ENCODE measurements around the gene RNF5. TPM values are rescaled to one million over a fixed set of nuclear protein-coding genes. Genes with fewer than 3 reads are reported as not detected.

The RNF5 gene
- total and polyA plus RNA-seq, 2 of the 4 experiments (the other 2 are of a cell fraction), result 18.8 to 41.4 TPM

DNA sequence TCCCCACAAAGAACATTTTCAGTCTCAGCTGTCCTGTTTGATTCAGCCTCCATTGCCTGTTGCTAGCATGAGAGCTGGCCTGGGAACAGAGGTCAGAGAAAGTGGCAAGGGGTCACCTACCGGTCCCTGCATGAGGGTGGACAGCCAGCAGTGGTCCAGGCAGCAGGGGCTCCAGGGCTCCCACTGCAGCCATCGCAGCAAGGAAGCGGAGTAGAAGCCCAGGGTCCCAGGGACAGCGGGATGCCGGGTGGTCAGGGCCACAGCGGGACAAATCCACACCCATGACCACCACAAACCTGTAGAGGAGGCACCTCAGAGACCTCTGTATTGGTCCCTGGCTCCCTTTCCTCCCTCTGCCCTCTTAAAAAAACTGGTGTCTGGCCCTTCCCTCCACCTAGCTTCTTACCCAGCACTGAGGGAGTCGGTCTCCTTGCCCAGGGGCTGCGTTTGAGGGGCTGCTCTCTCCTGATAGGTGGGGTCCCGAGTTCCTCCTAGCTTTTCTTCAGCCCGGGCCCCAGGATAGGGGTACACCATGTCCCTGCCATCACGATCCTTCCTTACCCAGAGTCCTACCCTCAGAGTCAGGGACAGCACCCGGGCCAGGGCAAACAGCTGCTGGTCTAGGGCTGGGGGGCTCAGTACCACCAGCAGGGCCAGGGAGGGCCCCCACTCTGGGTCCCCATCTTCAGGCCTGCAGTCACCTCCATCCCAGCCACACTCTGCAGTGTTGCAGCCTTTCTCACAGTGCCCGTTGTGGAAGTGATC, 22.7 kb downstream of the RNF5 start:
- dilution Hi-C loops (cut with HindIII; ENCODE audit: low sequenced_read_pairs, unreplicated experiment) (no loop called here), intact Hi-C loops (cut with micrococcal nuclease) (no loop called here), in situ Hi-C loops (cut with MboI; ENCODE audit: low sequenced_read_pairs) (no loop called here)
- peaks cover 6 to 8% of the 10 kb centered on the region in 2 experiments for H3K79me1 ChIP-seq (ENCODE audit: low read depth in 1 of 2, low read length in 2 of 2)
- H2BK5ac ChIP-seq (ENCODE audit: low read depth, low read length, poor library complexity, severe bottlenecking), result no peak overlapping the region
- H3K4me1 ChIP-seq (ENCODE audit: control insufficient read depth, insufficient read depth, low read length), result peaks cover 3% of the 10 kb centered on the region; the same call in 1 of the 2 replicates
- H4K8ac ChIP-seq (ENCODE audit: low read depth in 2 of 2, low read length in 2 of 2), result no peak overlapping the region
- no peaks in the 10 kb centered on the region for H4K20me1 ChIP-seq (ENCODE audit: insufficient read depth, low read length)
- TF ChIP-seq NFE2L2 (IDR thresholded peaks at IDR 0.05; ENCODE audit: low read depth, low read length) (no peak), MAFK (IDR thresholded peaks at IDR 0.05; ENCODE audit: low read depth, low read length) (no peak), RAD21 (IDR thresholded peaks at IDR 0.05; ENCODE audit: low read length) (no peak), CHD1 (IDR thresholded peaks at IDR 0.05; ENCODE audit: low read depth, low read length) (no peak), FOS (IDR thresholded peaks at IDR 0.05; ENCODE audit: low read depth, low read length) (no peak), BHLHE40 (IDR thresholded peaks at IDR 0.05; ENCODE audit: low read depth, low read length) (no peak)
- TF ChIP-seq, protein P1, sequence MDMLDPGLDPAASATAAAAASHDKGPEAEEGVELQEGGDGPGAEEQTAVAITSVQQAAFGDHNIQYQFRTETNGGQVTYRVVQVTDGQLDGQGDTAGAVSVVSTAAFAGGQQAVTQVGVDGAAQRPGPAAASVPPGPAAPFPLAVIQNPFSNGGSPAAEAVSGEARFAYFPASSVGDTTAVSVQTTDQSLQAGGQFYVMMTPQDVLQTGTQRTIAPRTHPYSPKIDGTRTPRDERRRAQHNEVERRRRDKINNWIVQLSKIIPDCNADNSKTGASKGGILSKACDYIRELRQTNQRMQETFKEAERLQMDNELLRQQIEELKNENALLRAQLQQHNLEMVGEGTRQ (IDR thresholded peaks at IDR 0.05; ENCODE audit: low read depth, low read length), result no peak
- peaks cover 10% of the 10 kb centered on the region; the same call in 1 of the 2 replicates for H3K27me3 ChIP-seq (ENCODE audit: control insufficient read depth, insufficient read depth, low read length)
- no peak overlapping the region for H2AFZ ChIP-seq (replicated peaks; ENCODE audit: low read length, poor library complexity)
- BruUV-seq (replicated peaks), result no TSS peak
- H3K4me3 ChIP-seq (ENCODE audit: insufficient read depth, low read depth, low read length), result no peak overlapping the region
- no peak overlapping the region for H2BK120ac ChIP-seq (ENCODE audit: low read depth, low read length)
- H3K4me2 ChIP-seq (ENCODE audit: low read depth, low read length), result no peak overlapping the region
- ChIA-PET POLR2A (ENCODE audit: unreplicated experiment) (no interaction called here), CTCF (no interaction called here)
- H3K36me3 ChIP-seq (ENCODE audit: control insufficient read depth, insufficient read depth, low read length), result no peaks in the 10 kb centered on the region
- H2BK15ac ChIP-seq (ENCODE audit: low read depth, low read length), result no peak overlapping the region
- no peak overlapping the region for H3K27ac ChIP-seq (ENCODE audit: insufficient read depth, low read length)
- ATAC-seq (ENCODE audit: low read depth), result no peak
- no peak overlapping the region for H3K23ac ChIP-seq (ENCODE audit: low read depth, low read length)
- no peak overlapping the region for H3K9ac ChIP-seq (ENCODE audit: low read depth, low read length)
- no peak overlapping the region for H2AK9ac ChIP-seq (replicated peaks; ENCODE audit: low read depth, low read length, poor library complexity)
- no peak overlapping the region for H3K14ac ChIP-seq (replicated peaks; ENCODE audit: low read depth, low read length)
- WGBS, 2 experiments (ENCODE audit: extremely low coverage in 2 of 2, insufficient read length in 1 of 2), result 70% methylated on average over 2 of the region's 13 CpGs; no CpG with 5 or more reads in 1 of the 2 experiments
- H4K5ac ChIP-seq (ENCODE audit: low read depth, low read length), result no peak overlapping the region
- H3K9me3 ChIP-seq (ENCODE audit: control insufficient read depth, insufficient read depth, low read length), result no peaks in the 10 kb centered on the region
- no peak overlapping the region for H2BK20ac ChIP-seq (ENCODE audit: low read depth, low read length)
- H3K9me1 ChIP-seq (ENCODE audit: insufficient read depth, low read length), result peaks cover 7% of the 10 kb centered on the region
- no peak for DNase-seq
- no peak overlapping the region for H3K56ac ChIP-seq (ENCODE audit: extremely low read depth, insufficient read depth, low read length)
- no peak overlapping the region for H3K18ac ChIP-seq (ENCODE audit: low read depth, low read length)
- H2AK5ac ChIP-seq (ENCODE audit: low read depth, low read length), result no peak overlapping the region
- no peak overlapping the region for H3K4ac ChIP-seq (ENCODE audit: low read depth, low read length)
- H4K91ac ChIP-seq (ENCODE audit: insufficient read depth, low read depth, low read length), result no peak overlapping the region

All from IMR-90 (cell line).